ENCODE measurements around the gene PDE10A.

DNA sequence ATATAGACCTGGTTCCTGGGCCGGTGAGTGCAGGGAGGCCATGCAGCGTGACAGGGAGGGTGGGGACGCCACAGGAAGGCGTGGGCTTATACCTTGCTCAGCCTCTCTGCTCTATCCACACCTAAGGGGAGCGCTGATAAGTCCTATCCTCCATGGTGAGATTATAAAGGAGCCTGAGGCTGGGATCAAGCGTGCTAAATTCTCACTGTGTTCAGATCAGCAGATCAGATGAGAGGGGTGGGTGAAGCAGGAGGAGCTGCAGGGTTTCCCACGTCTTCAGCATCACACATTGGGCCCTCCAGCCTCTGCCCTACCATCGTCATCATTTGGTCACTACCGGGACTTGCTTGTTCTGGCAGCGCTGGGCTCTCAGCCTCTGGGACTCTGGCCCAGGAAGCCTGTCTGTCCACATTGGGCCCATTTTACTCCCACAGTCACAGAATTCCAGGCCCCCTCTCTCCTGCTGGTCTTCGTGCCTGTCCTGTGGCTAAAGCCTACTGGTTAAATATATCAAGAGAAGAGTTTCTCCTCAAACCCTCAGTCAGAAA is 29.1 kb upstream of the PDE10A start:
- TF ChIP-seq, protein P1, sequence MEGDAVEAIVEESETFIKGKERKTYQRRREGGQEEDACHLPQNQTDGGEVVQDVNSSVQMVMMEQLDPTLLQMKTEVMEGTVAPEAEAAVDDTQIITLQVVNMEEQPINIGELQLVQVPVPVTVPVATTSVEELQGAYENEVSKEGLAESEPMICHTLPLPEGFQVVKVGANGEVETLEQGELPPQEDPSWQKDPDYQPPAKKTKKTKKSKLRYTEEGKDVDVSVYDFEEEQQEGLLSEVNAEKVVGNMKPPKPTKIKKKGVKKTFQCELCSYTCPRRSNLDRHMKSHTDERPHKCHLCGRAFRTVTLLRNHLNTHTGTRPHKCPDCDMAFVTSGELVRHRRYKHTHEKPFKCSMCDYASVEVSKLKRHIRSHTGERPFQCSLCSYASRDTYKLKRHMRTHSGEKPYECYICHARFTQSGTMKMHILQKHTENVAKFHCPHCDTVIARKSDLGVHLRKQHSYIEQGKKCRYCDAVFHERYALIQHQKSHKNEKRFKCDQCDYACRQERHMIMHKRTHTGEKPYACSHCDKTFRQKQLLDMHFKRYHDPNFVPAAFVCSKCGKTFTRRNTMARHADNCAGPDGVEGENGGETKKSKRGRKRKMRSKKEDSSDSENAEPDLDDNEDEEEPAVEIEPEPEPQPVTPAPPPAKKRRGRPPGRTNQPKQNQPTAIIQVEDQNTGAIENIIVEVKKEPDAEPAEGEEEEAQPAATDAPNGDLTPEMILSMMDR (conservative IDR thresholded peaks at IDR 0.05 in 1 of 2, IDR thresholded peaks at IDR 0.05 in 1 of 2; ENCODE audit: extremely low read depth in 1 of 2, insufficient read depth in 1 of 2, low read depth in 1 of 2, low read length in 2 of 2) = no peak
- TF ChIP-seq EZH2 (IDR thresholded peaks at IDR 0.05; ENCODE audit: borderline replicate concordance, low read length) = no peak
